HG03103 (cell line): ENCODE data around the gene FAM169A.
A peak's percentile ranks its signal among the peaks of the same experiment; 100 is the strongest.
"Not testable (repeated sequence)": the region's sequence is repeated elsewhere in the genome, so short reads cannot be mapped to it uniquely, and the experiment has no call there.

ENCODE experiments used
- ATAC-seq: cut with Tn5 transposase; IDR thresholded peaks from one replicate; pipeline ENCODE4 v1.9.1; 2021; ENCODE audit warnings: low read depth; ENCODE audit not compliant: unreplicated experiment

FAM169A gene

DNA sequence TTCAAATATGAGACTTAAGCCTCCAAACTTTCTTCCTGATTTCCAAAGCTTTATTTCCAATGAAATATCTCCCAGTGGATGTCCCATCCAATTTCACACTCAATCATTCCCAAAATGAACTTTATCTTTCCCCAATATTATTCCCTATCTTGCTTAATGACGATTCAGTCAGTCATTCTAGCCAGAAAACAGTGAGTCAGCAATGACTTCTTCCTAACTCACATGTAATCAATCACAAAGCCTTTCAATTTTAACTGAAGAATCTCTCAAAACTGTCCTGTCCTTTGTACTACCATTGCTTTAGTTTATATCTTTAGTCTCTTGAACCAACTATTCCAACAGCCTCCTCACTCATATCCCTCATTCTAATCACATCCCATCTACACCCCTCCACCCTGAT is 64.2 kb downstream of the FAM169A start:
- ATAC-seq, result no peak

DNA sequence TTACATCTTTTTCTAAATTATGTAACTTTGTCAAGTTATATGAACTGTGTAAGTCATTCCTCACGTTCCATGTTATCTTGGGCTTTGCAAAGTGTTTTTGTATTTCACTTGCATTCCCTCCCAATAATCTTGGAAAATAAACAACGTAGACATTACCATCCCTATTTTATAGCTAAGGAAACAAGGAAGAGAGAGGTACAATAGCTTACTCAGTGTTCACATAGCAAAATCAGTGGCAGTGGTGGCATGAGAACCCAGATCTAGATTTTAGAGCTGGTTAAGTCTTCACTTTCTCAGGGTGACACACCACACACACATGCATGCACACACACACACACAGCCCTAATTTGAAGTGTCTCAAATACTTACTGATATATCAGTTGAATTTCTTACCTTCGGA is 65.0 kb downstream of the FAM169A start:
- no peak for ATAC-seq

DNA sequence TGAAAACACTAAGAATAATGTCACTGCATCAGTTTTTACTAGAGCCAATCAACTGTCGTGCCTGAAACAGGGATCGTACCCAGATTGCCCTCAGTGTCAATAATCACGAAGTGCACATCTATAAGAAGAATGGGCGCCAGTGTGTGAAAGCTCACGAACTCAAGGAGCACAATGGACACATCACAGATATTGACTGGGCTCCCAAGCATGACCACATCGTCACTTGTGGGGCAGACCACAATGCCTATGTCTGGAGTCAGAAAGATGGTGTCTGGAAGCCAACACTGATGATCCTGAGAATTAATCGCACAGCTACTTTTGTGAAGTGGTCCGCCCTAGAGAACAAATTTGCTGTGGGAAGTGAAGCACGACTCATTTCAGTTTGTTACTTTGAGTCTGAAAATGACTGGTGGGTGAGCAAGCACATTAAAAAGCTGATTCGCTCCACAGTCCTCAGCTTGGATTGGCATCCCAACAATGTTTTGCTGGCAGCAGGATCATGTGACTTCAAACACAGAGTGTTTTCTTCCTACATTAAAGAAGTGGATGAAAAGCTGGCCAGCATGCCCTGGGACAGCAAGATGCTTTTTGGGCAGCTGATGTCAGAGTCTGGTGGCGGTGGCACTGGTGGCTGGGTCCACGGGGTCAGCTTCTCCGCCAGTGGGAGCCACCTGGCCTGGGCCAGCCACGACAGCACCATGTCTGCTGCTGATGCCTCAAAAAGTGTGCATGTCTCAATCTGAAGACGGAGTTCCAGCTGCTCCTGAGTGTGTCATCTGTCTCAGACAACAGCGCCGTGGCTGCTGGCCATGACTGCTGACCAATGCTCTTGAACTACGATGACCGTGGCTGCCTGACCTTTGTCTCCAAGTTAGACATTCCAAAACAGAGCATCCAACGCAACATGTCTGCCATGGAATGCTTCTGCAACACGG is 66.9 kb downstream of the FAM169A start:
- no peak for ATAC-seq

DNA sequence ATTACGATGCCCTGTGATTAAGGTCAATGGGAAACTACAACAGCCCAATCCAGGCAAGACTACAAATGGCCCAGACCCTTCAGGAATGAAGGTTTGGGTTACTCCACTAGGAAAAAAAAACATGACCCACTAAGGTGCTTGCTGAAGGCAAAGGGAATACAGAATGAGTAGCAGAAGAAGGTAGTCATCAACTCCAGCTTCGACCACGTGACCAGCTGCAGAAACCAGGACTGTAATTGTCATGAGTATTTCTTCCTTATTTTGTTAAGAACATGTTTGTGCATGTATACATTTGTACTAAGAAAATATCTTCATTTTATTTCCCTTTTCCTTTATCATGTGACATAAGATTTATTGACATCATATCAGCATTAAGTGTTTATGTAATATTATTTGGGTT is 74.5 kb downstream of the FAM169A start:
- ATAC-seq, result not testable (repeated sequence)

DNA sequence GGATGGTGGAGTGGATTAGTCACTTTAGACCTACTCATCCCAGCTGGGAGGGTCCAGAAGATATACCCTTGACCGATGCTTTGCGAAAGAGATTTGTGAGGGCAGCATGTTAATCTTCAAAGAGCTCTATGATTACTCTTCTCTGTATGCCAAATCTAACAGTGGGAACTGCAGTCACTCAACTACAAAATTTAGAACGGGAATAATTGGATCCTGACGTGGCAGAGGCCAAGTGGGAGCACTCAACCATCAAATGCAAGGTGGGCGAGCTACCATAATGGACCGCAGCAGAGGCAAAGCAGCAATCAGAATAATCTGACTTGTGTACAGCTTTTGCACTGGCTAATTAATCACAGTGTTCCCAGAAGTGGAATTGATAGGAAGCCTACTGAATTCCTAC is 78.8 kb downstream of the FAM169A start:
- ATAC-seq, result no peak

DNA sequence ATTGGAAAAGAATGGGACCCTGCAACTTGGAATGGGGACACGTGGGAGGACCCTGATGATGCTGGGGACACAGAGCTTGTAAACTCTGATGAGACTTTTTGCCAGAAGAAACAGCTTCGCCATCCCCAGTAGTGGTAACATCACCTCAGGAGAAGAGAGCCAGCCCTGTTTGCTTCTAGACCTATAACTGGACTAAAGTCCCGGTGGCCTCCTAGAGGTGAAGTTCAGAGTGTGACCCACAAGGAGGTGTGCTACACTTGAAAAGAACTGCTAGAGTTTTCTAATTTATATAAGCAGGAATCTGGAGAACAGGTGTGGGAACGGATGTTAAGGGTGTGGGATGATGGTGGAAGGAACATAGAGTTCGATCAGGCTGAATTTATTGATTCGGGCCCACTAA is 79.3 kb downstream of the FAM169A start:
- no peak for ATAC-seq

DNA sequence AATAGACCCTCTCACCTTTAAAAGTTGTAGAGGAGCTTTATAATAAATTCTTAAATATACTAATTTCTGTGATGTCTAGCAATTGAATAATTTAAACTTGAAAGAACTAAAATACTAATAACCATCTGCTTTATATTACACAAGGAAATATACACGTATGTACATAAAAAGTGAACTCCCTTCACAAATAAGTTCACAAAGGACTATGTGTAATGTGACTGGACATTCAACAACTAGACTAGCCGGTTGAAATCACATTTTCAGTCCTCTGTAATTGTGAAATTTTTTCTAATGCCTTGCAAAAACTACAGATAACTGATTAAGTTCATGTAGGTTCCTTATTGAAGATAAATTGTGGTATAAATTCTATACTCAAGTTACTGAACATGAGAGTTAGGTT is 87.6 kb downstream of the FAM169A start:
- ATAC-seq, result no peak

DNA sequence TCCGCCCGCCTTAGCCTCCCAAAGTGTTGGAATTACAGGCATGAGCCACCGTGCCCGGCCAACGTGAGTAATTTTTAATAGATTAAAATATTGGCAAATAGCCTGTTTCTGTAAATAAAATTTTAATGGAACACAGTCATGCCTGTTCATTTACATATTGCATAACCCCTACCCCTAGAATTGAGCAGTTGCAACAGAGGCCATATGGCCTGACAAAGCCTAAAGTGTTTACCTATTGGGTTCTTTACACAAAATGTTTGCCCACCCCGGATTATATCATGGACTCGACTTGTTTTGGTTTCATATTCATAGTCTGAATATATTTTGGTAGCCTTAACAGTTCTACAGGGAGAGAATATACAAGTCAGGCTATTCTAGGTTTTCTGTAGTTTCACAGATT is 93.8 kb downstream of the FAM169A start:
- no peak for ATAC-seq

DNA sequence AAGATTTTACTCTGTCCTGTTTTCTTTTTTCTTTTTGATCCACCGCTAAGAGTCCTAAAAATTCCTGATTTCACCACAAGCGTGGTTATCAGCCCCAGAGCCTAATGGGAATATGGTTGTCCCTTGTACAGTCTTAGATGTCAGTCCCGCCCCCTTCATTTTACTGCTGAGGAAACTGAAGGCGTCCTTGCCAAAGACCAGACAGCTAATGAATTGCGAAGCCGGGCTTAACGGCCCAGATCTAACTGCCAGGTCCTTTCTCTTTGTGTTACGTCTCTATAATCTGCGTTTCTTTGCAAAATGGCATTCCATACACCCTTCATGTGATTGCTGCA is 98.6 kb downstream of the FAM169A start:
- peak; percentile 16 for ATAC-seq

DNA sequence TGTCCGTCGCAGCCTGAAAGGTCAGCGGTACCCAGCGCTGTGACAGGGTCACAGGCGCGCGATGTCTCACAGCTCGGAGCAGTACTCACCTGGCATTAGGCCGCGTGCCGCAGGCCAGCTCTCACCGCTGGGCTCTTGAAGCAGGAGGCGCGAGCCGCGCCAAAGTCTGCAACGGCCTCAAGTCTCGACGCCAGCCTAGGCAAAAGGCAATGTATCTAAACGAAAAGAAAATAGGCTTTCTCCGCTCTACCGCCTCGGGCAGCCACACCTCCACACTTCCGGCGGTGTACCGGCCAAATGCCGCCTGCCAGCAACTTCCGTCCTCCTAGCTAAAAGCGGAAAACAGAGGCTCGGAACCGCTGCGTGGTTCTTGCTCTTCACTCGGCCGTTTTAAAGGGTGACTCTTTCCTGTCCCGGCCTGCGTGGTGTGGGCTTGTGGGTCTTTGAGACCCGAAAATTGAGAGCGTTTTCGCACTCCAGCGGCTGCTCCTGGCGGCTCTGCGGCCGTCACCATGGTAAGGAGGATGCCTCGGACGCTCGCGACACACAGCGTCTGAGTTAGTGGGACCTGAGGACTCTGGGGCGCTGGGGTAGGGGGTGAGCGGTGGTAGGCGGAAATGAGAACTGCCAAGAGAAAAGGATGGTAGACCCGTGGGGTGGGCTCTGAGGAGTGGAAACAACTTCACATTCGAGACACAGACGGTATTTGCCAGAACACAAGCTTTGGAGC is 99.2 kb downstream of the FAM169A start, which contains the start of the genes GFM2 and NSA2:
Gene GFM2 (minus strand): TSS at position 269 of the 730 bp plus-strand sequence. CDS start 3,375 bp downstream, outside the sequence.
Gene NSA2 (plus strand): TSS at position 401 of the 730 bp plus-strand sequence. CDS start 112 bp downstream, at position 513.
- peak; percentile 76 for ATAC-seq

DNA sequence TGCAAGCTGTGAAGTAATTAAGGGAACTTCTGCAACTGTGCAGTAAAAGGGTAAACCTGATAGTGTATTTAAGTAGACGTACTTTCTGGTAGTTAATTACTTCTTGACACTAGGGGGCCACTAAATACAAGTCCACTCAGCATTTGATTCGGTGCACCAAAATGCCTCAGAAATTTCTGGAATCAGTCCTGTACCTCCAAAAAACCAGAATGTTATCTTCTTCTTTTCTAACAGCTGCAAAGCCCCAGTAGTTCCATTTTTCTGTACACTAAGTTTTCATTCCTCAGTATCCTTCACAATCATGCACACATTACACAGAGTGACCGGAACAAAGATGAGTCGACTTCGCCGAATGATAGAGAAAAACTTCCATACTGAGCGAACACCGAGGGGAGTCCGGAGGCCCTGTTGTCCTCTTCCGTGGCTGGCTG is 99.8 kb downstream of the FAM169A start:
- ATAC-seq, result peak; percentile 37

DNA sequence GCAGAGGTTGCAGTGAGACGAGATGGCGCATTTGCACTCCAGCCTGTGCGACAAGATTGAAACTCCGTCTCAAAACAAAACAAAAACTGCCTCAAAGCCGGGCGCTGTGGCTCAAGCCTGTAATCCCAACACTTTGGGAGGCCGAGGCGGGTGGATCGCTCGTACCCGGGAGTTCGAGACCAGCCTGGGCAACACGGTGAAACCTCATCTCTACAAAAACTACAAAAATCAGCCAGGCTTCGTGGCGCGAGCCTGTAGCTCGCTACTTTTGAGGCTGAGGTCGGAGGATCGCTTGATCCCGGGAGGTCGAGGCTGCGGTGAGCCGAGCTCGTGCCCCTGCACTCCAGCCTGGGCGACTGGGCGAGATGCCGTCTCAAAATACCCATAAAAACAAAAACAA is 100.3 kb downstream of the FAM169A start:
- no peak for ATAC-seq

DNA sequence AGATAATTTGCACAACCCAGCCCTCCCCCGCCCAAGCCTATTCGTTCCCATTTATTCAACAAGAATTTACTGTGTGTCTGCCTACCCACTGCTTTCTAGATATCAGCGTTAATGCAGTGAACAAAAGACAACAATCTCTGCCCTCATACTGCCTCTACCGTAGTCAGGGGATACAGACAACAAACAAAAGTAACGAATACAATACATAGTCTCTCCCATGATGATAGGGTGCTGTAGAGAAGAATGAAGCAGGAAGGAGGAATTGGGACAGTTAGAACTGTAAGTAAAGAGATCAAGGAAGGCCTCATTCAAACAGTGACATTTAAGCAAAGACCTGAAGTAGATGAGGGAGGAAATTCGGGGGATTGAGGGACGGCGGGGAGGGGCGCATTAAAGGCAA is 101.0 kb downstream of the FAM169A start:
- ATAC-seq, result no peak

DNA sequence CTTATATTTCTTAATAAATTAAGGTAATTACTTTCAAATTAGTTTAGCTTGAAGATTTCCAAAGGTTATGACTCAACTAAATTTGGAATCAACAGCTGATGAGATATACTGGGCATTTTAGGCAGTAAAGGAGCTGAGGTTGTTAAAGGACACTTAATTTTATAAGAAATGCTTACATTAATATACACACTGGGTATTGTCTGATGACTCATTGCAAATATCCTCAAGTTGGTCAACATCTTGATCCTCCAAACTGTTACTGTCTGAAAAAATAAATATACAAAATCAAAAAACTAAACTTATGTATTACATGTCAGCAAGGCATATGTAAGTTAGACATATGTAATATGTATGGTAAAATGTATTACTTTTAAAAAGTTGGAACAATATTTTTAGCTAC is 102.7 kb downstream of the FAM169A start:
- ATAC-seq, result no peak

DNA sequence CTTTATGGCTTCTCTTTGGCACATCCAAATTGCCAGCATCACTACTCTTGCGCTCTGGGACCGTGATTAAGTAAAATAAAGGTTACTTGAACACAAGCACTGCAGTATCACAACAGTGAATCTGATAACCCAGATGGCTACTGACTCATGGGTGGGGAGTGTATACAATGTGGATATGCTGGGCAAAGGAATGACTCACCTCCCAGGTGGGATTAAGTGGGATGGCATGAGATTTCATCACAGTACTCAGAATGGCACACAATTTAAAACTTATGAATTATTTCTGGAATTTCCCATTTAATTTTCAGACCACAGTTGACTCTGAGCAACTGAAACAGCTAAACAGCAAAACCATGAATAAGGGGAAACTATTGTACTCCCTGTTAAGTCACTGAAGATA is 103.6 kb downstream of the FAM169A start:
- ATAC-seq, result no peak

DNA sequence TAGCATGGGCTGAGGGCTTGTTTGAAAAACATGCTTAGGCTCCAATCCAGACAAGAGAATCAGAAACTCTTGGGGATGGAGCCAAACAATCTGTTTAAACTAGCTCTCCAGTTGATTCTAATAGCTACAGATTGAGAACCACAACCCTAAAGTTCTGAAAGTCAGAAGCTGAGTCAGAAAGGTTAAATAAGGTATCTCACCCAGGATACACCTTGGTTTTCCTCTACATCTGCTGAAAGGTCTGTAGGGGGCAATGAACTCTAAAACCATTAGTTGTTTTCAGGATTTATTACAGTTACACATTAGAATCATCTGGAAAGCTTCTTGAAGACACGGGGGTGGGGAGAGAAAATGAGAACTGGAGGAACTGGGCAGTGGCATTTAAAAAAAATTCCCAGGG is 104.9 kb downstream of the FAM169A start:
- ATAC-seq, result no peak

DNA sequence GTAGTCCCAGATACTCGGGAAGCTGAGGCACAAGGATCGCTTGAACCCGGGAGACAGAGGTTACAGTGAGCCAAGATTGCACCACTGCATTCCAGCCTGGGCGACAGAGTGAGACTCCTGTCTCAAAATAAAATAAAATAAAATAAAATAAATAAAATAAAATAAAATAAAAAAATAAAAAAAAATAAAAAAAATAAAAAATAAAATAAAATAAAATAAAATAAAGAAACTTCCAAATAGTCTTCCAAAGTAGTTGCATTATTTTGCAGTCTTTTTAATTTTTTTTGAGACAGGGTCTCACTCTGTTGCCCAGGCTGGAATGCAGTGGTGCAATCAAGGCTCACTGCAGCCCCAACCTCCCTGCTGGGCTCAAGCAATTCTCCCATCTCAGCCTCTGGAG is 117.4 kb downstream of the FAM169A start:
- not testable (repeated sequence) for ATAC-seq

DNA sequence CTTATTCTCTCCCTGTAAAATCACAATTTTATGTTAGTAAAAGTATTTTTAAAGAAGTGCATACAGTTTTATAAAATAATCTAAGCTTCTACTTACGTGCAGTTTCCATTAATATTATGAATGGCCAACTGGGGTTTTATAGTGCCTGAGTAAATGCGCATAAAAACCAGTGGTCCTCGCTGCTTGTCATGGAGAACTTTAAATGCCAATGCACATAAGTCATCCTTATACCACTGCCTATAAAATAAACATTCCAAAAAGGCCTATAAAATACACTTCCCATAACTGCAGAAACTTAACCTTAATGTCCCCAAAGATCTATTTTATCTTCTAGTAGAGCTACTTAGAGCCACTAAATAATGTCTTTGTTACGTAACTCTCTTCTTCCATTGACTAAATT is 127.8 kb downstream of the FAM169A start:
- no peak for ATAC-seq

DNA sequence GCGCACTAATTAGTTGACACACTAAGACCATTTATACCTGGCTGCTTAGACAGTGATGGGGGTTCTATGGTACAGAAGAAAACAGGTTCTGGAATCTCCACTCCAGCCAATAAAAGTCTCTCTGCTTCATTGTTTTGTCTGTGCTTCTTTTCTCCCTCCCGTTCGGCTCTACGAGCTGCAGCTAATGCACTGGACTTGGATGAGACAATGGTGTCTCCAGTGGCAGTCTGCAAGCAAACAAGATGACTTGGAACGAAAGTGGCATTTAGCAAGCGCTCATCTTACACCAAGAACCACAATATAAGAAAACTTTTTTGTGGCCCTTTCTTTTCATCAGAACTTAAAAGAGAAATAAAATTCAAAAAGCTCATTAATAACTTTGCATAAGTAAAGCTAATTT is 129.4 kb downstream of the FAM169A start:
- ATAC-seq, result no peak
